Adrenal gland (tissue), 12 donors: Measurements from ENCODE around the gene CHRNA7. TPM values are rescaled to one million over a fixed set of nuclear protein-coding genes. Genes with fewer than 3 reads are reported as not detected.
"Not testable (repeated sequence)": the region's sequence is repeated elsewhere in the genome, so short reads cannot be mapped to it uniquely, and the experiment has no call there.

Experiments used
- DNase-seq, 7 donors: peaks; one replicate each; pipeline ENCODE4 v3.0.0-alpha.2; 2019 to 2020
- H3K27ac ChIP-seq, 5 donors: fragments of 200-600 bp; sonication (generic) in 4 of 5; 1 replicate in 3 of 5; 2 replicates in 2 of 5; pipeline versions ENCODE4 v1.5.1 to v1.8.0; 2016 to 2020; ENCODE audit warnings: mild to moderate bottlenecking in 1 of 5
- H3K27me3 ChIP-seq: fragments of 200-600 bp; 2 replicates; pipeline ENCODE4 v1.8.0; 2021
- H3K36me3 ChIP-seq, 2 donors: fragments of 200-600 bp; replicated peaks in 1 of 2; 1 replicate in 1 of 2; 2 replicates in 1 of 2; pipeline versions ENCODE4 v1.5.1 to v1.8.0; 2018 to 2022
- H3K4me1 ChIP-seq, 2 donors: fragments of 200-600 bp; replicated peaks in 1 of 2; 1 replicate in 1 of 2; 2 replicates in 1 of 2; pipeline versions ENCODE4 v1.5.1 to v1.8.0; 2018 to 2021
- H3K4me3 ChIP-seq, 4 donors: fragments of 200-600 bp; sonication (generic) in 3 of 4; one replicate each; pipeline ENCODE4 v1.5.1; 2016 to 2018
- H3K9me3 ChIP-seq, 3 donors: fragments of 200-600 bp; sonication (generic) in 1 of 3; replicated peaks in 1 of 3; 1 replicate in 2 of 3; 2 replicates in 1 of 3; pipeline versions ENCODE4 v1.5.1 to v1.8.0; 2016 to 2021
- CTCF ChIP-seq, 6 experiments: fragments of 450-650 bp in 4 of 6; fragments of 200-600 bp in 2 of 6; sonication (generic) in 1 of 6; IDR thresholded peaks; 1 replicate in 5 of 6; 2 replicates in 1 of 6; pipeline versions ENCODE4 v1.5.1 to v1.8.0; 2016 to 2021; ENCODE audit warnings: antibody characterized with exemption in 6 of 6, mild to moderate bottlenecking in 2 of 6, moderate library complexity in 1 of 6
- POLR2A ChIP-seq, 2 donors: fragments of 450-650 bp; IDR thresholded peaks; one replicate each; pipeline ENCODE4 v1.6.1; 2017; ENCODE audit warnings: antibody characterized with exemption in 2 of 2, mild to moderate bottlenecking in 2 of 2, moderate library complexity in 1 of 2
- WGBS, 4 donors: extraction: QIAGEN DNeasy Blood & Tissue Kit in 2 of 4; methylation state at CpG; one replicate each; pipeline versions ENCODE4 v1.1.5 to v1.1.7; 2013 to 2017; 5-methylcytosine and 5-hydroxymethylcytosine counted together
- intact Hi-C, 2 donors: fragments of 100-400 bp; cut with DNase I; formaldehyde crosslinking; loops; one replicate each; pipeline versions ENCODE4 v1.14.1 to v1.15.0; 2022 to 2023
- polyA plus RNA-seq, 3 donors: library from polyadenylated mRNA; stranded (reverse); fragments of 200-250 nt in 2 of 3; fragments of 350-450 nt in 1 of 3; fragmentation: Illumina TruSeq in 1 of 3; extraction: RNeasy Lipid Tissue Mini Kit (QIAGEN cat#74804) in 1 of 3; gene quantifications; one replicate each; pipeline ENCODE4 v1.2.3, GENCODE V29; 2013 to 2014
- small RNA-seq, 2 donors: library from RNA; depleted of rRNA; stranded (forward); fragments of <200 nt; gene quantifications; one replicate each; pipeline ENCODE3, GENCODE V24; 2016
- total RNA-seq, 9 donors: library from RNA; depleted of rRNA in 4 of 9; stranded (reverse); fragments of >200 nt in 4 of 9; fragments of 120-200 nt in 1 of 9; fragmentation: NEBNext Ultra II Directional in 1 of 9; extraction: Animal tissue kit (Norgen Biotek cat#: 25700) in 1 of 9; gene quantifications; one replicate each; pipeline versions ENCODE4 v1.1.0 to v1.2.4, GENCODE V29; 2013 to 2023
- donor health status: healthy with polysubstance abuse.
- donor health status: Bipolar disorder and iron deficiency.
- donor health status: DM: yes; HTN: yes; CAD: no.
- donor health status: DM: no; HTN: no; CAD: no.
- donor health status: DM: no; HTN: no; CAD: no.
- donor health status: DM: yes; HTN: yes; CAD: no.

Gene CHRNA7
- total and polyA plus RNA-seq, 12 donors: 0.06 to 89.6 (median 4.1) TPM

- H3K4me1 ChIP-seq, H3K36me3 ChIP-seq, H3K9me3 ChIP-seq, intact Hi-C loops, DNase-seq, H3K27me3 ChIP-seq, H3K27ac ChIP-seq, H3K4me3 ChIP-seq: not testable (repeated sequence)
- 77 to 82% methylated on average over 3 of the region's 7 CpGs; no CpG with 5 or more reads in 2 of the 4 donors for WGBS, 4 donors
Measured at GRCh38 chr15:32196206-32196605, 165.9 kb downstream of the CHRNA7 start.

- H3K27me3 ChIP-seq, H3K4me3 ChIP-seq, DNase-seq, H3K27ac ChIP-seq, H3K4me1 ChIP-seq, H3K9me3 ChIP-seq, intact Hi-C loops, H3K36me3 ChIP-seq: not testable (repeated sequence)
- 48 to 62% (median 60%) methylated on average over 2 to 3 of the region's 5 CpGs; no CpG with 5 or more reads in 1 of the 4 donors for WGBS, 4 donors
Measured at GRCh38 chr15:32198938-32199337, 168.6 kb downstream of the CHRNA7 start.

GRCh38 chr15:32209081-32209480, 178.8 kb downstream of the CHRNA7 start:
- H3K36me3 ChIP-seq, H3K4me3 ChIP-seq, H3K9me3 ChIP-seq, H3K4me1 ChIP-seq, H3K27me3 ChIP-seq, DNase-seq, H3K27ac ChIP-seq, intact Hi-C loops: not testable (repeated sequence)
- WGBS, 4 donors: no CpG with 5 or more reads among the region's 5 CpGs

GRCh38 chr15:32218666-32219065, 188.4 kb downstream of the CHRNA7 start:
- 52 to 87% (median 68%) methylated on average over 3 of the region's 3 CpGs for WGBS, 4 donors
- H3K27me3 ChIP-seq: no peaks in the 10 kb centered on the region
- H3K4me1 ChIP-seq: no peaks in the 10 kb centered on the region
- H3K9me3 ChIP-seq: peaks cover 0 to 11% (median 9%) of the 10 kb centered on the region in 3 donors
- H3K27ac ChIP-seq: no peak overlapping the region
- H3K36me3 ChIP-seq: no peaks in the 10 kb centered on the region
- TF ChIP-seq POLR2A (IDR thresholded peaks at IDR 0.05) (no peak), CTCF (IDR thresholded peaks at IDR 0.05) (no peak)
- H3K4me3 ChIP-seq: no peak overlapping the region
- DNase-seq: no peak
- intact Hi-C loops: no loop called here

Small RNA genes lying within 50 kb of the gene (small RNA-seq; reads per million reads assigned to genes)
- gene RF00019: 0 reads per million in 2 donors

Other genes starting within 250 kb of the CHRNA7 start
- gene OTUD7A, start 159.8 kb upstream of the CHRNA7 start, total RNA-seq: 1 to 10 TPM in 7 of 9 donors, under 1 TPM in 2; 0.61 to 4.0 (median 1.9) TPM
- gene OTUD7A, start 159.8 kb upstream of the CHRNA7 start, polyA plus RNA-seq: 1 to 10 TPM in 1 of 3 donors, under 1 TPM in 2; 0.44 to 1.5 (median 0.64) TPM